Fibroblast of lung (primary cell): ENCODE results near the gene FZR1. TPM values are rescaled to one million over a fixed set of nuclear protein-coding genes. Genes with fewer than 3 reads are reported as not detected.

Experiments used
- DNase-seq, 2 donors: peaks; one replicate each; pipeline versions ENCODE4 v3.0.0 to v3.0.0-alpha.2; 2010; ENCODE audit warnings: low read depth in 2 of 2
- H2AFZ ChIP-seq: 2 replicates; pipeline ENCODE4 v1.5.1; 2012; ENCODE audit warnings: low read length, control low read depth, inconsistent platforms
- H3K27ac ChIP-seq: 2 replicates; pipeline ENCODE4 v1.5.1; 2011; ENCODE audit warnings: low read length, control low read depth; ENCODE audit not compliant: insufficient read depth
- H3K27me3 ChIP-seq: 2 replicates; pipeline ENCODE4 v1.5.1; 2011; ENCODE audit warnings: mild to moderate bottlenecking, low read length; ENCODE audit not compliant: control insufficient read depth, insufficient read depth
- H3K36me3 ChIP-seq: 2 replicates; pipeline ENCODE4 v1.5.1; 2011; ENCODE audit warnings: low read length; ENCODE audit not compliant: control insufficient read depth, insufficient read depth
- H3K4me1 ChIP-seq: 2 replicates; pipeline ENCODE4 v1.5.1; 2011; ENCODE audit warnings: low read length; ENCODE audit not compliant: control insufficient read depth, insufficient read depth; ENCODE audit errors: extremely low read depth
- H3K4me2 ChIP-seq: 2 replicates; pipeline ENCODE4 v1.5.1; 2011; ENCODE audit warnings: low read length, control low read depth; ENCODE audit not compliant: insufficient read depth; ENCODE audit errors: extremely low read depth
- H3K4me3 ChIP-seq, 4 experiments: fragments of 200-600 bp in 1 of 4; sonication (generic) in 1 of 4; replicated peaks in 1 of 4; 2 replicates each; pipeline ENCODE4 v1.5.1; 2011 to 2016; ENCODE audit warnings: low read length in 4 of 4, low read depth in 3 of 4, mild to moderate bottlenecking in 3 of 4, control low read depth in 2 of 4, inconsistent platforms in 1 of 4, mixed read lengths in 1 of 4; ENCODE audit not compliant: insufficient read depth in 1 of 4; ENCODE audit errors: control extremely low read depth in 1 of 4
- H3K79me2 ChIP-seq: 2 replicates; pipeline ENCODE4 v1.5.1; 2012; ENCODE audit warnings: mild to moderate bottlenecking, low read length, inconsistent platforms; ENCODE audit not compliant: control insufficient read depth, insufficient read depth
- H3K9ac ChIP-seq: 2 replicates; pipeline ENCODE4 v1.5.1; 2011; ENCODE audit warnings: mild to moderate bottlenecking, low read length, control low read depth; ENCODE audit not compliant: insufficient read depth
- H3K9me3 ChIP-seq: 2 replicates; pipeline ENCODE4 v1.5.1; 2012; ENCODE audit warnings: low read depth, low read length; ENCODE audit not compliant: control insufficient read depth, insufficient read depth
- H4K20me1 ChIP-seq: 2 replicates; pipeline ENCODE4 v1.5.1; 2011; ENCODE audit warnings: low read length; ENCODE audit not compliant: control insufficient read depth, insufficient read depth; ENCODE audit errors: extremely low read depth
- CTCF ChIP-seq, 2 donors: IDR thresholded peaks in 1 of 2; conservative IDR thresholded peaks in 1 of 2; 1 replicate in 1 of 2; 2 replicates in 1 of 2; pipeline ENCODE4 v1.5.1; 2011 to 2012; ENCODE audit warnings: low read length in 2 of 2, control low read depth in 1 of 2, inconsistent platforms in 1 of 2, low read depth in 1 of 2, mild to moderate bottlenecking in 1 of 2
- EZH2 ChIP-seq: IDR thresholded peaks from 2 replicates; pipeline ENCODE4 v1.5.1; 2012; ENCODE audit warnings: low read length, control low read depth, mild to moderate bottlenecking; ENCODE audit errors: missing control alignments
- polyA plus RNA-seq, 2 donors: library from polyadenylated mRNA; depleted of rRNA in 1 of 2; stranded (reverse) in 1 of 2; unstranded in 1 of 2; fragments of >200 nt; gene quantifications; 2 replicates each; pipeline ENCODE4 v1.2.1, GENCODE V29; 2011 to 2012; ENCODE audit warnings: missing spikeins in 1 of 2
- total RNA-seq: library from RNA; depleted of rRNA; stranded (reverse); fragments of >200 nt; gene quantifications from 2 replicates; pipeline ENCODE4 v1.2.1, GENCODE V29; 2014

The FZR1 gene
- total and polyA plus RNA-seq, 2 donors (not counting 1 experiment from before 2014, with no cell fraction given), result 15.0 to 38.0 TPM

GRCh38 chr19:3511506-3512251 lies 5.6 kb downstream of the FZR1 start:
- Histone ChIP-seq H3K27me3 (no peaks in the 10 kb centered on the region), H3K36me3 (peaks cover 16% of the 10 kb centered on the region), H3K79me2 (peaks cover 96% of the 10 kb centered on the region), H3K4me2 (no peak overlapping the region), H3K4me1 (peaks cover 18% of the 10 kb centered on the region), H2AFZ (no peak overlapping the region), H4K20me1 (no peaks in the 10 kb centered on the region), H3K9ac (no peak overlapping the region), H3K4me3 (no peak overlapping the region), H3K27ac (no peak overlapping the region), H3K9me3 (no peaks in the 10 kb centered on the region)
- TF ChIP-seq EZH2 (no peak), CTCF (conservative IDR thresholded peaks at IDR 0.05 in 1 of 2, IDR thresholded peaks at IDR 0.05 in 1 of 2; ENCODE audit: low read depth in 1 of 2, low read length in 2 of 2) (no peak)
- DNase-seq, result no peak

GRCh38 chr19:3512562-3513228 lies 6.6 kb downstream of the FZR1 start:
- peaks cover 18% of the 10 kb centered on the region for H3K4me1 ChIP-seq
- H2AFZ ChIP-seq, result no peak overlapping the region
- H3K9ac ChIP-seq, result no peak overlapping the region
- H3K79me2 ChIP-seq, result peaks cover 92% of the 10 kb centered on the region
- H3K4me2 ChIP-seq, result no peak overlapping the region
- H3K27me3 ChIP-seq, result no peaks in the 10 kb centered on the region
- no peak overlapping the region for H3K4me3 ChIP-seq
- no peak for DNase-seq
- H3K9me3 ChIP-seq, result no peaks in the 10 kb centered on the region
- TF ChIP-seq EZH2 (no peak), CTCF (conservative IDR thresholded peaks at IDR 0.05 in 1 of 2, IDR thresholded peaks at IDR 0.05 in 1 of 2; ENCODE audit: low read depth in 1 of 2, low read length in 2 of 2) (no peak)
- H3K36me3 ChIP-seq, result peaks cover 17% of the 10 kb centered on the region
- H4K20me1 ChIP-seq, result no peaks in the 10 kb centered on the region
- no peak overlapping the region for H3K27ac ChIP-seq

GRCh38 chr19:3513229-3514140 lies 7.4 kb downstream of the FZR1 start:
- Histone ChIP-seq H3K4me1 (peaks cover 18% of the 10 kb centered on the region), H4K20me1 (no peaks in the 10 kb centered on the region), H3K36me3 (peaks cover 17% of the 10 kb centered on the region), H3K79me2 (peaks cover 89% of the 10 kb centered on the region), H3K9ac (no peak overlapping the region), H3K27me3 (no peaks in the 10 kb centered on the region), H2AFZ (no peak overlapping the region), H3K27ac (no peak overlapping the region), H3K4me2 (no peak overlapping the region), H3K4me3 (no peak overlapping the region), H3K9me3 (no peaks in the 10 kb centered on the region)
- TF ChIP-seq CTCF (conservative IDR thresholded peaks at IDR 0.05 in 1 of 2, IDR thresholded peaks at IDR 0.05 in 1 of 2; ENCODE audit: low read depth in 1 of 2, low read length in 2 of 2) (no peak), EZH2 (no peak)
- no peak for DNase-seq
